Neural progenitor cell (in vitro differentiated cells): ENCODE data around the gene PLIN4. TPM values are rescaled to one million over a fixed set of nuclear protein-coding genes. Genes with fewer than 3 reads are reported as not detected.

Source experiments
- DNase-seq: peaks from one replicate; pipeline ENCODE4 v3.0.0-alpha.2; 2016; ENCODE audit warnings: low spot score
- H2AFZ ChIP-seq: fragments of 200-600 bp; sonication (generic); replicated peaks from 2 replicates; pipeline ENCODE4 v1.6.1; 2016; ENCODE audit warnings: antibody characterized with exemption
- H3F3A ChIP-seq: fragments of 200-600 bp; sonication (generic); 2 replicates; pipeline ENCODE4 v1.6.1; 2016; ENCODE audit warnings: antibody characterized with exemption, low read depth
- H3K27ac ChIP-seq: fragments of 200-600 bp; sonication (generic); 2 replicates; pipeline ENCODE4 v1.5.1; 2016; ENCODE audit warnings: mild to moderate bottlenecking
- H3K27me3 ChIP-seq: fragments of 200-600 bp; sonication (generic); 2 replicates; pipeline ENCODE4 v1.6.1; 2016; ENCODE audit warnings: mild to moderate bottlenecking, moderate library complexity
- H3K36me3 ChIP-seq: fragments of 200-600 bp; sonication (generic); 2 replicates; pipeline ENCODE4 v1.5.1; 2016
- H3K4me1 ChIP-seq: fragments of 200-600 bp; sonication (generic); 2 replicates; pipeline ENCODE4 v1.6.1; 2016; ENCODE audit warnings: mixed run types
- H3K4me2 ChIP-seq: fragments of 200-600 bp; sonication (generic); 2 replicates; pipeline ENCODE4 v1.6.1; 2016
- H3K4me3 ChIP-seq: fragments of 200-600 bp; sonication (generic); 2 replicates; pipeline ENCODE4 v1.5.1; 2016
- H3K79me2 ChIP-seq: fragments of 200-600 bp; sonication (generic); 2 replicates; pipeline ENCODE4 v1.6.1; 2016; ENCODE audit warnings: low read depth
- H3K9ac ChIP-seq: fragments of 200-600 bp; sonication (generic); 2 replicates; pipeline ENCODE4 v1.6.1; 2016
- H3K9me3 ChIP-seq: fragments of 200-600 bp; sonication (generic); 2 replicates; pipeline ENCODE4 v1.5.1; 2016; ENCODE audit warnings: low read depth
- H4K20me1 ChIP-seq: fragments of 200-600 bp; sonication (generic); 2 replicates; pipeline ENCODE4 v1.6.1; 2016; ENCODE audit warnings: low read depth
- H3K27ac Mint-ChIP-seq: 3 replicates; pipeline ENCODE4 v1.8.0; 2021; ENCODE audit warnings: mixed read lengths
- H3K27me3 Mint-ChIP-seq: 2 replicates; pipeline ENCODE4 v1.8.0; 2022; ENCODE audit warnings: low read depth, mild to moderate bottlenecking, inconsistent platforms, moderate library complexity, mixed read lengths; ENCODE audit not compliant: insufficient read depth
- H3K36me3 Mint-ChIP-seq: 3 replicates; pipeline ENCODE4 v1.8.0; 2021; ENCODE audit warnings: mixed read lengths
- H3K4me1 Mint-ChIP-seq: 3 replicates; pipeline ENCODE4 v1.8.0; 2021; ENCODE audit warnings: mixed read lengths
- H3K4me3 Mint-ChIP-seq: 3 replicates; pipeline ENCODE4 v1.8.0; 2021; ENCODE audit warnings: mild to moderate bottlenecking, moderate library complexity, mixed read lengths
- H3K9me3 Mint-ChIP-seq: 3 replicates; pipeline ENCODE4 v1.8.0; 2020; ENCODE audit warnings: mixed read lengths
- CTCF ChIP-seq: fragments of 200-600 bp; sonication (generic); IDR thresholded peaks from 2 replicates; pipeline ENCODE4 v1.5.1; 2017; ENCODE audit warnings: antibody characterized with exemption, mild to moderate bottlenecking
- EZH2 ChIP-seq: fragments of 200-600 bp; sonication (generic); IDR thresholded peaks from 2 replicates; pipeline ENCODE4 v1.6.1; 2017; ENCODE audit warnings: antibody characterized with exemption, mild to moderate bottlenecking, moderate library complexity
- EZH2phosphoT487 ChIP-seq: fragments of 200-600 bp; sonication (generic); IDR thresholded peaks from 2 replicates; pipeline ENCODE4 v1.6.1; 2017; ENCODE audit warnings: antibody characterized with exemption
- total RNA-seq: library from RNA; depleted of rRNA; stranded (reverse); fragments of >200 nt; gene quantifications from 2 replicates; pipeline ENCODE4 v1.2.3, GENCODE V29; 2015; ENCODE audit warnings: low replicate concordance

PLIN4 gene
- total RNA-seq, 1 donor from 2014 or later: not detected

DNA sequence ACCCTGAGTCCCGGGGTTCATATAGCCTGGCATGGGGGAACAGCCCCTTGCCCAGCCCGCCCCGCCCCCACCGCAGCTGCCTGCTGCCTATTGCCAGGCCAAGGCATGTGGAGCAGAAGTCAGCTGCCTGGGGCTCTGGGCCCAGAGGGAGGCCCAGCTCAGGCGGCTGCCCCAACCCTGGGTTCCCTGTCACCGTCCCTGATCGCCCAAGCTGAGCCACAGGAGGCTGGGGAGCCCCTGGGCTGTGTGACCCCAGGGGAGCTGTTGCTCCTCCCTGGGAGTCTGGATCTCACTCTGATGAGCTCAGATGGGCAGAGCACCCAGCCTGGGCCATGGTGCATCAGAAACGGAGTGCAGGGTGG, 1.4 kb downstream of the PLIN4 start:
- TF ChIP-seq EZH2 (no peak), EZH2phosphoT487 (no peak), CTCF (no peak)
- DNase-seq: no peak
- Histone ChIP-seq H3K27ac (no peak overlapping the region), H3K4me1 (peaks cover 6% of the 10 kb centered on the region), H2AFZ (no peak overlapping the region), H3K27me3 (peaks cover 32% of the 10 kb centered on the region), H3F3A (no peaks in the 10 kb centered on the region), H3K9me3 (no peaks in the 10 kb centered on the region), H3K79me2 (no peaks in the 10 kb centered on the region), H3K9ac (no peak overlapping the region), H3K4me2 (no peak overlapping the region), H3K4me3 (no peak overlapping the region), H3K36me3 (no peaks in the 10 kb centered on the region), H4K20me1 (no peaks in the 10 kb centered on the region)
- Mint-ChIP-seq H3K4me1 (peaks cover 3% of the 10 kb centered on the region), H3K4me3 (no peak overlapping the region), H3K36me3 (no peaks in the 10 kb centered on the region), H3K9me3 (peaks cover 3% of the 10 kb centered on the region), H3K27me3 (peaks cover 17% of the 10 kb centered on the region), H3K27ac (no peak overlapping the region)

GRCh38 chr19:4516199-4516938, 1.9 kb downstream of the PLIN4 start:
- peaks cover 3% of the 10 kb centered on the region for H3K9me3 Mint-ChIP-seq
- H3K79me2 ChIP-seq: no peaks in the 10 kb centered on the region
- H3K9me3 ChIP-seq: no peaks in the 10 kb centered on the region
- H3K27ac ChIP-seq: no peak overlapping the region
- peaks cover 6% of the 10 kb centered on the region for H3K4me1 ChIP-seq
- H3K36me3 Mint-ChIP-seq: no peaks in the 10 kb centered on the region
- H3K4me3 Mint-ChIP-seq: no peak overlapping the region
- H3K36me3 ChIP-seq: no peaks in the 10 kb centered on the region
- no peaks in the 10 kb centered on the region for H4K20me1 ChIP-seq
- no peak overlapping the region for H3K4me3 ChIP-seq
- TF ChIP-seq CTCF (no peak), EZH2phosphoT487 (no peak), EZH2 (no peak)
- H3K27ac Mint-ChIP-seq: no peak overlapping the region
- H3K9ac ChIP-seq: no peak overlapping the region
- peaks cover 16% of the 10 kb centered on the region for H3K27me3 Mint-ChIP-seq
- H3F3A ChIP-seq: no peaks in the 10 kb centered on the region
- H3K4me1 Mint-ChIP-seq: peaks cover 3% of the 10 kb centered on the region
- no peak overlapping the region for H2AFZ ChIP-seq
- H3K27me3 ChIP-seq: peaks cover 28% of the 10 kb centered on the region
- H3K4me2 ChIP-seq: no peak overlapping the region
- no peak for DNase-seq

DNA sequence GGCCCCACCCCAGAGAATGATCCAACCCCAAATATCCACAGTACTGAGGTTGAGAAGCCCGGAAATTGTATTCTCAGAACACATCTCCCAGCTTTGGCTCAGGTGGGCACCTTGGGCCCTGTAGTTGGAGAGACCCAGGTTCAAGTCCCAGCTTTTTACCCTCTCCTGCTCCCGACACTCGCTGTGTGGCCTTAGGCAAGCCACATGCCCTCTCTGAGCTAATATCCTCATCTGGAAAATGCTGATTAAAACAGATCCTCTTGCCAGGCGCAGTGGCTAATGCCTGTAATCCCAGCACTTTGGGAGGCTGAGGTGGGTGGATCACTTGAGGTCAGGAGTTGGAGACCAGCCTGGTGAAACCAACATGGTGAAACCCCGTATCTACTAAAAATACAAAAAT, 2.6 kb downstream of the PLIN4 start:
- TF ChIP-seq EZH2 (no peak), EZH2phosphoT487 (no peak), CTCF (no peak)
- H3K4me1 Mint-ChIP-seq: peaks cover 3% of the 10 kb centered on the region
- H3K9ac ChIP-seq: no peak overlapping the region
- no peak overlapping the region for H3K27ac ChIP-seq
- H3F3A ChIP-seq: no peaks in the 10 kb centered on the region
- H3K4me1 ChIP-seq: peaks cover 6% of the 10 kb centered on the region
- peaks cover 3% of the 10 kb centered on the region for H3K9me3 Mint-ChIP-seq
- H3K4me3 Mint-ChIP-seq: no peak overlapping the region
- no peaks in the 10 kb centered on the region for H4K20me1 ChIP-seq
- no peak overlapping the region for H3K4me2 ChIP-seq
- H3K27ac Mint-ChIP-seq: no peak overlapping the region
- peaks cover 26% of the 10 kb centered on the region for H3K27me3 ChIP-seq
- H3K36me3 ChIP-seq: no peaks in the 10 kb centered on the region
- no peak for DNase-seq
- H3K4me3 ChIP-seq: no peak overlapping the region
- H3K27me3 Mint-ChIP-seq: peaks cover 14% of the 10 kb centered on the region
- H2AFZ ChIP-seq: no peak overlapping the region
- H3K36me3 Mint-ChIP-seq: no peaks in the 10 kb centered on the region
- no peaks in the 10 kb centered on the region for H3K9me3 ChIP-seq
- no peaks in the 10 kb centered on the region for H3K79me2 ChIP-seq
